HepG2 (cell line): ENCODE measurements around the gene ANLN. TPM values are rescaled to one million over a fixed set of nuclear protein-coding genes. Genes with fewer than 3 reads are reported as not detected.

ENCODE experiments used
- ATAC-seq: fragments of 200-7000 bp; cut with Tn5 transposase; 3 replicates; pipeline ENCODE4 v1.9.1; 2020; ENCODE audit warnings: mild to moderate bottlenecking, moderate library complexity
- BruUV-seq: library from RNA; stranded (reverse); fragments of 400-500 nt; replicated peaks from 2 replicates; lab custom pipeline; 2021; lab: Mats Ljungman, UMichigan
- CTCF ChIA-PET: fragments of 300-600 bp; formaldehyde crosslinking; extraction: SDS; loops from one replicate; lab custom pipeline; 2021; ENCODE audit warnings: low total read pairs, inconsistent platforms, low intra/inter-chr PET ratio; lab: Yijun Ruan, JAX
- POLR2A ChIA-PET: fragments of 350-600 bp; sonication (Branson Sonifier 250); formaldehyde crosslinking; loops from one replicate; lab custom pipeline; 2020; ENCODE audit warnings: antibody characterized with exemption, inconsistent platforms; lab: Yijun Ruan, JAX
- DNase-seq: peaks from one replicate; pipeline ENCODE4 v3.0.0-alpha.2; 2015; ENCODE audit warnings: low spot score
- FAIRE-seq: peaks from 3 replicates; lab custom pipeline; 2011; peaks lifted over from hg19 to GRCh38; lab: Jason Lieb, UNC
- H2AFZ ChIP-seq: one replicate; pipeline ENCODE4 v1.6.1; 2011; ENCODE audit warnings: low read length, inconsistent platforms
- H3K27ac ChIP-seq: fragments of 300-600 bp; 3 replicates; pipeline ENCODE4 v1.8.0; 2011; ENCODE audit warnings: mixed run types, mild to moderate bottlenecking, mixed read lengths, low read length, inconsistent platforms; ENCODE audit not compliant: insufficient read depth; ENCODE audit errors: extremely low read length
- H3K27me3 ChIP-seq, 2 experiments: fragments of 200-600 bp in 1 of 2; 2 replicates in 1 of 2; 3 replicates in 1 of 2; pipeline versions ENCODE4 v1.6.0 to v1.8.0; 2011; ENCODE audit warnings: low read length in 2 of 2, mild to moderate bottlenecking in 2 of 2, moderate library complexity in 2 of 2, inconsistent platforms in 1 of 2; ENCODE audit not compliant: insufficient read depth in 2 of 2, control insufficient read depth in 1 of 2
- H3K36me3 ChIP-seq, 2 experiments: fragments of 200-600 bp in 1 of 2; replicated peaks in 1 of 2; 2 replicates in 1 of 2; 3 replicates in 1 of 2; pipeline versions ENCODE4 v1.5.1 to v1.8.0; 2011; ENCODE audit warnings: low read length in 2 of 2, inconsistent platforms in 1 of 2; ENCODE audit not compliant: insufficient read depth in 2 of 2, control insufficient read depth in 1 of 2
- H3K4me1 ChIP-seq: 2 replicates; pipeline ENCODE4 v1.5.1; 2012; ENCODE audit warnings: low read length, inconsistent platforms; ENCODE audit not compliant: insufficient read depth
- H3K4me2 ChIP-seq: 2 replicates; pipeline ENCODE4 v1.6.0; 2011; ENCODE audit warnings: low read depth, low read length, inconsistent platforms
- H3K4me3 ChIP-seq, 3 experiments: fragments of 200-600 bp in 1 of 3; sonication (generic), shearing (Covaris generic) in 1 of 3; replicated peaks in 1 of 3; 2 replicates each; pipeline ENCODE4 v1.5.1; 2011 to 2016; ENCODE audit warnings: low read length in 3 of 3, inconsistent platforms in 2 of 3, low read depth in 2 of 3, mild to moderate bottlenecking in 2 of 3, control low read depth in 1 of 3, mixed read lengths in 1 of 3; ENCODE audit not compliant: insufficient read depth in 1 of 3
- H3K79me2 ChIP-seq: one replicate; pipeline ENCODE4 v1.6.1; 2011; ENCODE audit warnings: low read length, inconsistent platforms; ENCODE audit not compliant: insufficient read depth
- H3K9ac ChIP-seq: 2 replicates; pipeline ENCODE4 v1.6.0; 2011; ENCODE audit warnings: mild to moderate bottlenecking, low read depth, low read length, inconsistent platforms; ENCODE audit not compliant: insufficient read depth
- H3K9me3 ChIP-seq: 2 replicates; pipeline ENCODE4 v1.5.1; 2012; ENCODE audit warnings: mild to moderate bottlenecking, low read length
- H4K20me1 ChIP-seq: 2 replicates; pipeline ENCODE4 v1.6.0; 2011; ENCODE audit warnings: inconsistent platforms, mild to moderate bottlenecking, low read length, moderate library complexity; ENCODE audit not compliant: insufficient read depth
- BCL6 ChIP-seq: IDR thresholded peaks from 2 replicates; pipeline ENCODE4 v1.6.1; 2016; ENCODE audit warnings: missing genetic modification reagents, missing compliant biosample characterization
- MAFK ChIP-seq, 2 experiments: IDR thresholded peaks in 1 of 2; conservative IDR thresholded peaks in 1 of 2; 2 replicates each; pipeline ENCODE4 v1.6.1; 2011; ENCODE audit warnings: improper control_type of control experiment in 2 of 2, low read length in 2 of 2
- NFIB ChIP-seq: sonication (generic); formaldehyde crosslinking; IDR thresholded peaks from 2 replicates; pipeline ENCODE4 v1.9.0; 2021; ENCODE audit warnings: missing genetic modification reagents, mild to moderate bottlenecking, borderline replicate concordance
- NR2F1 ChIP-seq, 2 experiments: fragments of 450-650 bp in 1 of 2; formaldehyde crosslinking in 1 of 2; IDR thresholded peaks; 2 replicates each; pipeline versions ENCODE4 v1.5.0 to v1.6.1; 2016 to 2020; ENCODE audit warnings: mild to moderate bottlenecking in 1 of 2, missing compliant biosample characterization in 1 of 2, missing genetic modification reagents in 1 of 2, moderate library complexity in 1 of 2
- PRDM15 ChIP-seq: sonication (generic); formaldehyde crosslinking; IDR thresholded peaks from 2 replicates; pipeline ENCODE4 v1.4.0; 2020; ENCODE audit warnings: missing genetic modification reagents
- SRSF1 ChIP-seq: fragments of 200-400 bp; formaldehyde crosslinking; optimal IDR thresholded peaks from 2 replicates; pipeline ENCODE3; 2017; ENCODE audit warnings: mild to moderate bottlenecking, low read depth, low read length, moderate library complexity
- ZBTB34 ChIP-seq: sonication (generic); formaldehyde crosslinking; IDR thresholded peaks from 2 replicates; pipeline ENCODE4 v1.8.0; 2022; ENCODE audit warnings: mild to moderate bottlenecking, missing genetic modification reagents
- ZIK1 ChIP-seq: sonication (generic); formaldehyde crosslinking; IDR thresholded peaks from 2 replicates; pipeline ENCODE4 v1.5.0; 2020; ENCODE audit warnings: mild to moderate bottlenecking, low read depth, missing genetic modification reagents, borderline replicate concordance
- ZNF275 ChIP-seq: sonication (generic); formaldehyde crosslinking; IDR thresholded peaks from 2 replicates; pipeline ENCODE4 v1.8.0; 2022; ENCODE audit warnings: missing genetic modification reagents, mild to moderate bottlenecking, inconsistent platforms, borderline replicate concordance
- ZNF281 ChIP-seq: sonication (generic); formaldehyde crosslinking; IDR thresholded peaks from 2 replicates; pipeline ENCODE4 v1.4.0; 2020; ENCODE audit warnings: missing genetic modification reagents, borderline replicate concordance
- ZNF678 ChIP-seq: sonication (generic); formaldehyde crosslinking; IDR thresholded peaks from 2 replicates; pipeline ENCODE4 v1.4.0; 2020; ENCODE audit warnings: mild to moderate bottlenecking, missing genetic modification reagents
- WGBS: methylation state at CpG from one replicate; pipeline ENCODE4 v1.1.6; 2017; ENCODE audit warnings: low lambda C conversion rate; 5-methylcytosine and 5-hydroxymethylcytosine counted together
- in situ Hi-C: cut with HindIII; loops from 2 replicates; pipeline ENCODE4 v1.10.0; 2017; ENCODE audit warnings: low pct_unique_long_range_greater_than_20kb; ENCODE audit not compliant: extremely low pct_ligation_motif_present
- intact Hi-C: fragments of 100-400 bp; cut with micrococcal nuclease; formaldehyde crosslinking; loops from one replicate; pipeline ENCODE4 v1.10.0; 2022; ENCODE audit not compliant: unreplicated experiment
- polyA plus RNA-seq, 8 experiments: library from polyadenylated mRNA; depleted of rRNA in 3 of 8; stranded (reverse) in 7 of 8; unstranded in 1 of 8; fragments of >200 nt; fragmentation: Illumina TruSeq in 4 of 8; extraction: Trizol in 4 of 8; gene quantifications; 2 replicates each; pipeline versions ENCODE4 v1.2.1 to v1.2.3, GENCODE V29; 2011 to 2016; ENCODE audit warnings: low read depth in 4 of 8, missing spikeins in 1 of 8, mixed read lengths in 1 of 8; ENCODE audit not compliant: insufficient read depth in 1 of 8
- total RNA-seq, 5 experiments: library from RNA; depleted of rRNA; stranded (reverse); fragments of >200 nt; fragmentation: Illumina TruSeq; extraction: Trizol; gene quantifications; 2 replicates each; pipeline ENCODE4 v1.2.3, GENCODE V29; 2016; ENCODE audit warnings: low read depth in 1 of 5

The ANLN gene
- total and polyA plus RNA-seq, 2 of the 13 experiments (the other 11 are each of a cell fraction or from before 2014, with no cell fraction given): 20.0 to 72.0 TPM

DNA sequence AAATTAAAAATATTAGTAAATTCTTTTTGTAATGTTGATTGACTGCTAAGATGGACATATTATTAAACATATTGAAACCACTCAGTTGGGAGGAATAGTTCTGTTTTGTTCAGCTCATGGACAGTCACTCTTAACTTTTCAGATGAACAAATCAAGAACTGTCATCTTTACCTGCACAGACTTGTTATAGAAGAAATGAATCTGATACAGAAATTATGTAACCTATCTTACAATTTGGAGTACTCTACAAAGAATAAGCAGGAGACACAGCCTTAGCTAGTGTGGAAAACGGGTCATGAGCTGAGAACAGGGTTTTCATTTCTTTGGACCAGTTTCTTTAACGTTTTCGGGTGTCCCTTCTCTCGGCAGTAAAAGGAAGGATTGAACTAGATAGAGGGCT lies 1.2 kb upstream of the ANLN start (continued):
- TF ChIP-seq MAFK (conservative IDR thresholded peaks at IDR 0.05 in 1 of 2, IDR thresholded peaks at IDR 0.05 in 1 of 2; ENCODE audit: low read length in 2 of 2) (no peak), BCL6 (no peak), ZBTB34 (CRISPR knock-in tag) (no peak), SRSF1 (no peak)

GRCh38 chr7:36390199-36391090 lies 783 bp downstream of the ANLN start:
- Histone ChIP-seq H3K27me3 (no peaks in the 10 kb centered on the region; a peak in 1 of 5 replicates), H3K27ac (peak overlapping the region; percentile 89), H2AFZ (peak overlapping the region; percentile 88), H3K4me1 (peaks cover 46% of the 10 kb centered on the region), H3K4me3 (peak overlapping the region; percentile 93 to 97 (median 97)), H3K79me2 (peaks cover 55% of the 10 kb centered on the region), H3K36me3 (no peaks in the 10 kb centered on the region), H4K20me1 (no peaks in the 10 kb centered on the region), H3K9ac (peak overlapping the region; percentile 96), H3K4me2 (peak overlapping the region; percentile 82), H3K9me3 (peaks cover 5% of the 10 kb centered on the region; the same call in 1 of the 2 replicates)
- ChIA-PET CTCF (no interaction called here), POLR2A (interaction anchor here (0.7 to 2.5 kb wide), 2 partner anchors 23 to 581 kb away, joined by 4 to 6 read pairs; a partner anchor contains a TSS)
- WGBS: 2% methylated on average over 20 of the region's 26 CpGs
- no peak for FAIRE-seq
- DNase-seq: peak; percentile 73
- peak; percentile 81 for ATAC-seq
- intact Hi-C loops: loop anchor here (5.0 kb wide), 1 partner anchor 238 kb away; the partner anchor contains the start of gene EEPD1
- in situ Hi-C loops: no loop called here
- TSS peak; percentile 75 for BruUV-seq
- TF ChIP-seq NR2F1 (CRISPR knock-in tag; IDR thresholded peaks at IDR 0.05) (no peak), ZNF275 (CRISPR knock-in tag) (no peak), ZNF678 (no peak), ZIK1 (CRISPR knock-in tag) (no peak), ZNF281 (CRISPR knock-in tag) (no peak), NFIB (CRISPR knock-in tag) (no peak), PRDM15 (CRISPR knock-in tag) (no peak)
